Fibroblast of skin of abdomen (primary cell): ENCODE measurements around the gene GDAP2.

ENCODE experiments used
- DNase-seq: peaks from one replicate; pipeline ENCODE4 v3.0.0-alpha.2; 2013

Gene GDAP2

DNA sequence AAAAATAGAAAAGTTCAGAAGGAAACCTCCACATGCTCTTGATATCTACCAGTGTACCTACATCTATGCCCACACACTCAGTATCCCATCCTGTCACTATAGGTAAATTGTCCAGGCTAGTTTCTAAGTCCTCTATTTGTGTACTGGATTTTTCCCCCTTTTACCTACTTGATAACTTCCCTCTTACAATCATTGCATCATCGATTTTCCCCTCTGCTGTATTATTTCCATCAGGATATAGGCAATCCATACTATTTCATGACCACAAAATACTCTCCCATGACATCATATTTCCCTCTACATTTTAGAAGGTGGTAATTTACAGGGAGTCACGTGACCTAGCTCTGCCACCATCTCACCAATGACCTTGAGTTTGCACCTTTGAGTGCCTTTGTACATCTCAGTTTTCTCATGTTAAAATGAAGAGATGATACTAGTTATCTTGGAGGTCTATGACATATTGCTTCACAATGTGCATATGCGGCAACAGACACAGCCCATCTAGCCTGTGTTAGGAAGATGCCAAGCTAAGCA, 88.2 kb downstream of the GDAP2 start:
- no peak for DNase-seq

DNA sequence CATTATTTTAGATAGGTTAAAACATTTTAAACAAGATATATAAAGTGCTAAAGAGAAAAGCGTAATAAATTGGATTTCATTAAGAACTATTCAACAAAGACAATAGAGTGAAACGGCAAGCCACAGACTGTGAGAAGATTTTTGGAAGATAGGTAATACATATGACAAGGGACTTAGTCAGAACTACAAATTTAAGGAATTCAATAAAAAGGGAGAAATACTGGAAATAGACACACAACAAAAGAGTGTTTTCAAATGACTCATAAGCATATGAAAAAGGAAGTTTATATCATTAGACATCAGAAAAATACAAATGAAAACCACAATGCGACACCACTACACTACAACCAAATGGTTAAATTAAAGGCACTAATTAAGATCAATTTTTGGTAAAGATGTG, 90.5 kb downstream of the GDAP2 start:
- peak; percentile 81 for DNase-seq

DNA sequence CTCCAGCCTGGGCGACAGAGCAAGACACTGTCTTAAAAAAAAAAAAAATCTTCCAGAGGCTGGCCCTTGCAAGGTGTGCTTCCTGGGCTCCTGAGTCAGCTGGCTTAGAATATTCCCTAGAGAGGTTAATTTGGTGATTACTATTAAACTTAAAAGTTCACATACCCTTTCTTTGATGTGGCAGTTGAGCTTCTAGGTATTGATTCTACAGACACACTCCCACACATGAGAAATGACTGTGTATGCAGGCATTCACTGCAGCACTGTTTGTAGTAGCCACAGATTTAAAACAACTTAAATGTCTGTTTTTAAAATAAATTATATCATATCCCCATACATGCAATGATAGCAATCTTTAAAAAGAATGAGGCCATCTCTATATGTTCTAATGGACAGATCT, 93.4 kb downstream of the GDAP2 start:
- no peak for DNase-seq

DNA sequence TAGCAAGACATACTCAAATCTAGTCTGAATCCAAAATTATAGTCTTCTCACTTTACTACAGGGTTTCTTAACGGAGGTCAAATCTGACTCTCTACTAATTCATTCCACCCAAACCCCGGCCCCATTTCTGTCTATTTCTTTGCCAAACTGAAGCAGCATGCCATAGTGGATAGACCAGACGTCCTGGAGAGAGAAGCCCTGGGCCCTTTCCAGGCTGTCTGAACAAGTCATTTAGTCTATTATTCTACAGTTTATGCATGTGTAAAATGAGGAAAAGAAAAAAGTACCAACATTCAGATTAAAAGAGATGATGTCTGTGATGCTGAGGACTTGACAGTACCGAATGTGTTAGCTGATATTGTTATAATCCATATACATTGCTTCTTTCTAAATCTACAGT, 95.0 kb downstream of the GDAP2 start:
- no peak for DNase-seq

DNA sequence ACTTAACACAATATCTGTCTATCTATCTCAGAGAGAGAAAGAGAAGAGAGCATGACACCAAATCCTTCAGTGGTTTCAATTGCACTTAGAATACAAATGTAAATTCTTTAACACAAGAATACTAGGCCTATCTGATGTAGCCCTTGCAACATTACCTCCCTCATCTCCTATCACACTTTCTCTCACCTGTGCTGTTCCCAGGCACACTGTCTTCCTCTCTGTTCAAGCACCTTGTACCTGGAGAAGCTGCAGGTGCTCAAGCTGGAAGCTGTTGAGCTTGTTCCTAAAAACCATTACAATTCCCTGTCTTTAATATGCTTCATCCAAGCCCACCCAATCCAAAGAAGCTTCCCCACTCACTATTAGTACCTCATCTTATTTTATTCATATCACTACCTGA, 97.0 kb downstream of the GDAP2 start:
- DNase-seq, result no peak

DNA sequence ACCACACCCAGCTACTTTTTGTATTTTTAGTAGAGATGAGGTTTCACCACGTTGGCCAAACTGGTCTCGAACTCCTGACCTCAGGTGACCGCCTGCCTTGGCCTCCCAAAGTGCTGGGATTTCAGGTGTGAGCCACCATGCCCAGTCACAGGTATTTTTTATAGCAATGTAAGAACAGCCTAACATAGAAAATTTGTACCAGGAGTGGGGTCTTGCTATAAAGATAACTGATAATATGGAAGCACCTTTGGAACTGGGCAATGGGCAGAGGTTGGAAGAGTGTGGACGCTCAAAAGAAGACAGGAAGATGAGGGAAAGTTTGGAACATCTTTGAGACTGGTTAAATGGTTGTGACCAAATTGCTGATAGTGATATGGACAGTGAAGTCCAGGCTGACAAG, 99.2 kb downstream of the GDAP2 start:
- no peak for DNase-seq

DNA sequence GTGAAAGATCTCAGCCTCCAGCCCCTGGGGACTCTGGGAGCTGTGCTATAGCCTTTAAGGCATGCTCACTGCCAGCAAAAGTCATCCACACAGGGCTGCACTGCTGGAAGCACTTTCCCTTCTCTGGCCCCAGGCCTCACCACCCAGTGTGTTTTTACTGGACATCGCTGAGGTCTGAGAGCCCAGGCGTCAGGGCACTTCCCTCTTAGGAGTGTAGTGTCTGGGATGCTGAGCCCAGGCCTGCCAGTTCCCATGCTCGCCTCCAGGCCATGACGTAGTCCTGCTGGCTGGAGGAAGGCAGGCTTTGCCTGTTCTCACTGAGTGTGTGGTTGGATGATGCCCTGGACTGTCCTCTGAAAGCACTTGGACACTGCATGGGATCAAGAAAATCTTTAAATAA, 101.2 kb downstream of the GDAP2 start:
- DNase-seq, result no peak

DNA sequence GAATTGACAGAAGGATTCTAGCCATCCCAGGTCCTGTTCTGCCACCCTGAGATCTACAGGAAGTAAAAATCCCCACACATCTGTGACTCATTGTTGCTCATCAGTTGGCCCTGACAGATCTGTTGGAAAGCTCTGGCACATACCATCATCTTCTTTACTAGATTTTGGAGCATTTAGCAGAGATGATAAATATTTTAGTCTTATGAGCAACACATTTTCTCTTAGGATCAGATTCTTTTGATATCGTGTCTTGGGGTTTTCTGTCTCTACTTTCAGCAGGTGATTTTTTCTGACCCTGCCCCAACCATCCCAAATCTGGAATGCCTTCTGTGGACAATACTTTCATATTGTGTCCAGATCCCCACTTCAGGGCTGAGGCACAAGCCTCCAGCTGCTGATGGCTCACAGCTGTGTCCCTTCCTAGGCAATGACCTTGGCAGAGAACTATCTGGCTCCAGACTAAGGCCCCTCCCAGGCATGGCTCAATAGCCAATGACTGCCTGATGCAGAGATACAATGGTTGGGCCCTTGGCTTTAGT, 102.8 kb downstream of the GDAP2 start:
- peak; percentile 91 for DNase-seq

DNA sequence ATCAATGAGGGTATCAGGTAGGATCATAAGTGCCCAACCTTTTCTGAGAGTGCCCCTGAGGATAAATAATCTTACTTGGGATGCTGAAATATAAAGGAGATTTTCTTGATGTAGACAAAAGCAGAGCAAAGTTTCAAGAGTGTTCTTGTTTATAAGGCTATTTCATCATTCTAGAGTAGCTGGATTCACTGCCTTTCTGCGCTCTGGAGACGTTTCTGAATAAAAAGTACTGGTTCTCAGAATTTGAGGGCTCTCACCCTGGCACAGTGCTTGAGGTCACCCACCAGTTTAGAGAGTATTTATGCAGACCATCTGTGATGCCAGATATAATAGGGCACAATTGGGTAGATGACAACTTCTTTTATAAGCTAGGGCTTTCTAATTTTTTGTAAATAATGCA, 103.3 kb downstream of the GDAP2 start:
- no peak for DNase-seq

DNA sequence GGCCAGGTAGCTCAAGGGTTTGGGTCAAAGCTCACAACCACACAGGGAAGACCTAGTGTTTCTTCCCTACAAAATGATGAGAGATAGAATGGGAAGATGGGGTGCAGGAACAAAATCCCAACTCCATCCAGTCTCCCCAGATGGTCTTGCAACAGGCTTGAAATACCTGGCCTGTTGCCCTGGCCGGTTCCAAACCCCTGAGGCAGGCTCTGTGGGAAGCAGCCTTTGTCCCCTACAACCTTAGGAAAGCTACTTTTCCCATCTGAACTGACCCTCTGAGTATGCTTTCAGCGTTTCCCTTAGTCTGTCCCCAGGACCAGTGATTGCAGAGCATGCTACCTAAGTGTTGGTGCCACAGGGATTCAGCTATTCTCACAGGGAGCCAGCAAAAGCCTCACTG, 104.0 kb downstream of the GDAP2 start:
- no peak for DNase-seq

DNA sequence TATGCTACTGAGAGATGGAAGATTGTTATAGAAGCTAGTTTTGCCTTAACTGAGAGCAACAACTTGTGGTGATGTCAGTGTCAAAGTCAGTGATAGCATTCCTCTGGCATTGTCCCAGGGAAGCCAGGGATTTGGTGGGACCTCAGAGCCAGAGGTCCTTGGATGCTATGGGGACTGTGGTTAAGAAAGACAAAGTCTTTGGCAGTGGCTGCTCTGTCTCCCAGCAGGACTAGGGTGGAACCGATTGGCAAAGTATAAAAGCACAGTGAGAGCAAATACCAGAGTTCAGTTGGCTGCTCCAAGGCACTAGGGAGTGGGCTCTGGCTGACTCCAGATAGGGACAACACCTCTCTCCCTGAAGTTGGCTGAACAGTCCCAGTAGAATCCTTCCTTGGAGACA, 104.8 kb downstream of the GDAP2 start:
- peak; percentile 39 for DNase-seq

DNA sequence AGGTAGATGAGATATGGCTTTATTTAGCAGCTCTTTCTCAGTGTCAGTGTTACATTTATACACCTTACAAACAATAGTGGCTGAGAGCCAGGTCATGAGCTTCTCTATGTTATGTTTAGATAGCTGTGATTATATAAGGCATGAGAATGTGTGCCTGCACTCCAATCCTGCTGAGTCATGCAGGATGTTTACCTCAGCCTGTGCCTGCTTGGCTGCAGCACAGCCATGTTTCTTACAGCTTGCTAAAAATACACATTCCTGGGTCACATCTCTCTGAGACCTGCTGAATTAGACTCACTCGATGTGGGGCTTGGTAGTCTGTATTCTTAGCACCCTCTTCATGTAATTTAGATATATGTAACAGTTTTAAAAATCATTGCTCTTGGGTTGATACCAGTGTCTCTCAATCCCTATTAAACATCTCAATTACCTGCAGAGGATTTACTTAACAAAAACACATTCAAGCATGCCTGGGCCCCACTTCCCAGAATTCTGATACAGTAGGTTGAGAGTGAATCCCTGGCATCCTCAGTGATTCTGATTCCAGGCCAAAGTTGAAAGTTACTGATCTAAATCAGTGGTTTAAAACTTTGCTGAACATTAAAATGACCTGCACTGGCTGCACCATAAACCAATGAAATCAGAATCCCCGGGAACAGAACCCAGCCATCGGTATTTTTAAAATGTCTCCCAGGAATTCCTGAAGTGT, 107.5 kb downstream of the GDAP2 start:
- DNase-seq, result peak; percentile 94

DNA sequence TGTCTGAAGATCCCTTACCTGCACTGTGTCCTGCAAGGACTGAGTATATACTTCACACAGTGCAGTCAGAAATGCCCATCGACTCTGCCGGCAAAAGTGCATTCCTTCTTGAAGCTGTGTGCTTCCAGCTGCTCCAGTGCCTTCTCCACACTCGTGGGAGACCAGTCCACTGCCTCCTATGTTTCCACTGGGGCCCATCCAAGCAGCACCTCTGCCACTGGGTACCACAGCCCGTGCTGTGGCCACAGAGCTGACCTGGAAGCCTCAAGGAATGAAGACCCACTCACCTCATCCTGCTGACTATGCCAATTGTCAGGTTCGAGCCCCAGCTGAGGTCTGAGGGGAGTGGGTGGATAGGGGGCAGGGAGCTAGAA, 108.1 kb downstream of the GDAP2 start:
- no peak for DNase-seq

DNA sequence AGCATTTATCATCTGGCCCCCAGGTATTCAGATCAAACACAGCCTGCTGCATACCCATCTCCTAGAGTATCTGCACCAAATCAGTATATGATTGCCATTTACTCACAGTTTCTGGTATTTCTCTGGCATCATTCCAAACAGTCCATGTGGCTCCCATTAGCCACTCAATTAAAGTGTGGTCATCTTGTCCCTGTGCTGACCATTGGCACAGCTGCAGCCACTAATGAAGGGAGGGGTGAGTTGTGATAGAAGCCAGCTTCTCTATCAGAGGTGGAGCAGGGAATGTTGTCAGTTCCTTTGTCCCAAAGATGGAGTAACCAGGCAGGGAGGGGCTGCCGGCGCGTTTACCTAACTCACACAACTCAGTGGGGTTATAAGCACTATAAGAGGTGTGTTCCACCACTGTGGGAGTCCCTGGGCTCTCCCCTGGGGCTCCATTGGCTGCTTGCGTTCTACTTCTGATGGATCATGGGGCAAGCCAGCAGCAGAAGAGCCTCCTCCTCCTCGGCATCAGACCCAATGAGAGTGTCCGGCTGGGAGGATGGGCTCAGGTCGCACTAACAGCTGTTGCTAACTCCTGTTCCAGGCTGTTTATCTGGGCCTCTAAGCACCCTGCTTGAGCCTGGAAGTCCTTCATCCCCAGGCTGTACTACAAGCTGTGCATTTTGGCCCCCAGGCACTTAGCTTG, 108.6 kb downstream of the GDAP2 start:
- DNase-seq, result peak; percentile 40

DNA sequence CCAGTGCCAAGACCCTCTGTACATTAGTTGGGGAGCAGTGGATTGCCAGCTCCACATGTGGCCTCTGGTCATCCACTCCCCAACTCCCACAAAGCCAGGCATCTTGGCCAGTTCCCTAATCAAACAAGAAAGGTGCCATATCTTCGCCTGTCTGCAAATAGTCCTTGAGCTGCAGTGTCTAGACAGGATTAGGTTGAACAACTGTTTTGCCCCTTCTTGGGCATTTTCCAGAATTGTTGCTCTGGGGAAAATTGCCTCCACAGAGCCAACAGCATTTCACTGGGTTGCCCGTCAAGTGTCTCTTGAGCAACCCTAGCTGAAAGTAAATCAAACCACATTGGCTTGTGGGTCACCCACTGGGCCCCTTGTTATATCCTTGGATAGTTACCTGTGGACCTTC, 109.3 kb downstream of the GDAP2 start:
- DNase-seq, result no peak

DNA sequence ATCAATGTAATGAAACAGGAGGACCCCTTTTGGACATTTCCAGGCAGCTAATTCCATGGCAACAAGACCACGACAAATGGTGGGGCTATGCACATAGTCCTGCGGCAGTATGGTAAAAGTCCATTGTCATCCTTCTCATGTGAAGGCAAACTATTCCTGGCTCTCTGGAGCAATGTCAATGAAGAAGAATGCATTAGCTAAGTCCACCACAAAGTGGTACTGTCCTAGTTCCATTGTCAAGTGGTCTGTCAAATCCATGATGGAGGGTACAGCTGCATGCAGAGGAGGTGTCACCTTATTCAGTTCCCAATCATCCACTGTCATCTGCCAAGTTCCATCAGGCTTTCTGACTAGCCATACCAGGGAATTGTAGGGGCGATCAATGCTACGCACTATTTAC, 110.1 kb downstream of the GDAP2 start:
- no peak for DNase-seq

DNA sequence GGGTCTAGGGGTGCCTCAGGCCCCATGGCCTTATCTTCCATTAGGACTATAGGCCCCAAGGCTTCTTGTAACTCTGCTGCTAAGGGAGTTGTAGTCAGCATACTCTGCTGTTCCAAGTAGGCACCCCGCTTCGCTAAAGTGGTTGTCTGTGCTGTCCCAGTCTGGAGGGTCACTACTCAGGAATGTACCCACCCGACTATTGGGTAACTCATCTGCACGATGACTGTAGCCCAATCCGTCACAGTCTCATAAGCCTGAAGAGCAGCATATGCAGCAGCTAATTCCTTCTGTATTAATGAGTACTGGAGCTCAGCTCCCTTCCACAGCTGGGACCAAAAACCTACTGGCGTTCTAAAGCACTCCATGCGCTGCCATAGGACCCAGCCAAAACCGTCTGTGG, 111.0 kb downstream of the GDAP2 start:
- peak; percentile 32 for DNase-seq

DNA sequence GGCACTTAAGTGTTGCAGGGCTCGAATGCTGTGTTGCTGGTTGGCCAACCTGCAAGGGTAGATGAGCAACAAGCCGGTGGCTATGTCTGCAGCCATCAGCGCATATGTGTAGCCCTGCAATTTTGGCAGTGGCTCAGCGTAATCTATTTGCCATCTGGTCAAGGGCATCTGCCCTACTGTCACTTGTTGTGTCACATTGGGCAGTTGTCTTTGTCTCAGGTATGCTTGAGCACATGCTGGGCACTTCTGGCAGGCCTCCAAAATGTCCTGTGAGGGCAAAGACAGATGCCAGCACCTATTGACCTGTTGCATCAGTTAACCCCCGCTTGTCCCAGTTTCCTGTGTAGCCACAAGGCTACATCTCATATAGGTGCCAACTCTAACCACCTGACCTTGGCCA, 111.8 kb downstream of the GDAP2 start:
- no peak for DNase-seq

DNA sequence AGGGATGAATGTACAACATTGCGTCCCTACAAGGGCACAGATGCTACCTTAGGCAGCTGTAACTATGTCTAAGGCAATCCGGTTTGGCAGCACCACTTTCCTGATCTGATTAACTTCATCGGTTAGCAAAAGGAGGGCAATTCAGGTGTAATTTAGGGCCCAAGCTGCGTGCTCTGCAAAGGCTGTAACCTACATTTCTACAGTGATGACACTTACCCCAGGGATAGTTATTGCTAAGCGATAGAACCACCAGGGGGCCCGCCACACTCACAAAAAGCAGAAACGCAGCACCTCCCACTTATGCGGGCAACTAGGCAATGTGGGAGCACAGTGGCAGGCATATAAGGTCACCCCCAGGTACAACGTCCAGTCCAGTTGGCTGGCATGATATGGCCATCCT, 113.5 kb downstream of the GDAP2 start:
- DNase-seq, result no peak

DNA sequence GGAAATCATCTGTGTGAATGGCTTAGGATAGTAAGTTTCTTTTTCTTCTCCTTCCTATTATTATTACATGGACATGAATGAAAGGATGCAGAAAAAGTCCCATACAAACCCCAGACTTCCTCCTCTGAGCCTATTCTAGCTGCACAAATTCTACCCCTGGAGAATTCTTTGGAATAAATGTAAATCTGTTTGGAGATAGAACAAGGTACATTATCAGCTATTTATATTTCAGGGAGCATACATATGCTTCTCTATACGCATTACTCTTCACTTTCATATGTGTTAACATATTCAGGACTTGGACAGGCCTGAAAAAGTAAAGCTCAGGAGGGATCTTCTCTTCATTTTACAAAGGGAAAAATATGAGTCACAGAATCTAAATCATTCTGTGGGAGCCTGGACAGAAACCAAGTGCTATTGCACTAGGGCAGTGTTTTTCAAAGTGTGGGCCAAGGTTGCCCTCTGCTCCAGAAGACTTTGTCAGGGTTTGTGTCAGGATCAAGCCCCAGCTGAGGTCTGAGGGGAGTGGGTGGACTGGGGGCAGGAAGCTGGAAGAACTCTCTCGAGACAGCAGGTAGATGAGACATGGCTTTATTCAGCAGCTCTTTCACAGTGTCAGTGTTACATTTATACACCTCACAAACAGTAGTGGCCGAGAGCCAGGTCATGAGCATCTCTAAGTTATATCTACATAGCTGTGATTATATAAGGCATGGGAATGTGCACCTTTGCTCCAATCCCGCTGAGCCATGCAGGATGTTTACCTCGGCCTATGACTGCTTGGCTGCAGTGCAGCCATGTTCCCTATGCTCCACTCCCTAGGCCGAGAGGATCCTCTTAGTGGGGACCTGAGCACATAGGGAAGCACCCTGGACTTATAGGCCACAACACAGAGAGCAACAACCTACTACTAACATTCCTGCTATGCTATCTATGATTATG, 114.3 kb downstream of the GDAP2 start:
- peak; percentile 72 for DNase-seq
